HUDEP-2 (cell line): ENCODE data around the gene DNAH6.

Experiments used
- DNase-seq, 76 experiments: peaks; one replicate each; lab custom pipeline; 2025; ENCODE audit not compliant: unreplicated experiment in 76 of 76; lab: John Stamatoyannopoulos, UW

DNAH6 gene

GRCh38 chr2:84830095-84830494 is 313.8 kb downstream of the DNAH6 start:
- DNase-seq, result peak in 1 of 76 experiments; percentile 6

- no peak for DNase-seq
Measured at GRCh38 chr2:84830758-84831500, 314.6 kb downstream of the DNAH6 start.

GRCh38 chr2:84832772-84833461 is 316.6 kb downstream of the DNAH6 start:
- no peak for DNase-seq

GRCh38 chr2:84833481-84834150 is 317.3 kb downstream of the DNAH6 start:
- no peak for DNase-seq

- no peak for DNase-seq
Measured at GRCh38 chr2:84836215-84836614, 319.9 kb downstream of the DNAH6 start.

GRCh38 chr2:84838434-84839145 is 322.3 kb downstream of the DNAH6 start:
- no peak for DNase-seq

- DNase-seq, result no peak
Measured at GRCh38 chr2:84839851-84840250, 323.6 kb downstream of the DNAH6 start.

- peak in 1 of 76 experiments; percentile 4 for DNase-seq
Measured at GRCh38 chr2:84840306-84840705, 324.0 kb downstream of the DNAH6 start.

- no peak for DNase-seq
Measured at GRCh38 chr2:84841577-84841976, 325.3 kb downstream of the DNAH6 start.

GRCh38 chr2:84844141-84844540 is 327.8 kb downstream of the DNAH6 start:
- no peak for DNase-seq

- DNase-seq, result no peak
Measured at GRCh38 chr2:84846041-84846663, 329.9 kb downstream of the DNAH6 start.

GRCh38 chr2:84846741-84847142 is 330.4 kb downstream of the DNAH6 start:
- no peak for DNase-seq

GRCh38 chr2:84847326-84848050 is 331.2 kb downstream of the DNAH6 start:
- DNase-seq, result no peak

GRCh38 chr2:84849271-84849952 is 333.1 kb downstream of the DNAH6 start:
- DNase-seq, result no peak

- DNase-seq, result no peak
Measured at GRCh38 chr2:84850471-84850870, 334.2 kb downstream of the DNAH6 start.

GRCh38 chr2:84851876-84852275 is 335.6 kb downstream of the DNAH6 start:
- DNase-seq, result no peak

- DNase-seq, result no peak
Measured at GRCh38 chr2:84854850-84855249, 338.6 kb downstream of the DNAH6 start.

GRCh38 chr2:84855731-84856130 is 339.4 kb downstream of the DNAH6 start:
- DNase-seq, result no peak

- DNase-seq, result peak in 3 of 76 experiments; percentile 5 to 12 (median 12)
Measured at GRCh38 chr2:84856787-84857186, 340.5 kb downstream of the DNAH6 start.
